ENCODE results near the gene WASF2.

WASF2 gene

DNA sequence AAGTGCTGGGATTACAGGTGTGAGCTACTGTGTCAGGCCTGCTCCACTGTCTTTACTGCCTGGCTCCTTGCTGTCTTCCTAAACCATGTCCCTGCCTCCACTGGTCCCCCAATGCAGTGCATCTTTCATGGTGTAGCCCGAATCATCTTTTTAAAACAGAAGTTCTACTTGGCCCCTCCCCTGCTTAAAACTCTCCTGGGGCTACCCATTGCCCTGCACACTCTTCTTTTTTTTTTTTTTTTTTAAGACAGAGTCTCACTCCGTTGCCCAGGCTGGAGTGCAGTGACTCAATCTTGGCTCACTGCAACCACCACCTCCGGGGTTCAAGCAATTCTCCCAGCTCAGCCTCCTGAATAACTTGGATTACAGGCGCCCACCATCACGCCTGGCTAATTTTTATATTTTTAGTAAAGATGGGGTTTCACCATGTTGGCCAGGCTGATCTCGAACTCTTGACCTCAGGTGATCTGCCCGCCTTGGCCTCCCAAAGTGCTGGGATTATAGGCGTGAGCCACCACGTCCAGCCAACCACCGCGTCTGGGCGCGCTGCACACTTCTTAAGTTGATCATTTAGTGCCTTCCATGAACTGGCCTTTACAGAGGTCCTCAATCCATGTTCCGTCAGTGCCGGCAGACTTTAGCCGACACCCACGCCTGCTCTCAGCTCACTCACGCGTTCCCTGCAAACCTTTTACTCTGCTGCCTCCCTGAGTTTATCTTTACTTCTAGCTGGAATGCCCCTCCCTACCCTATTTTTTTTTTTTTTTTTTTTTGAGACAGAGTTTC lies 117.8 kb downstream of the WASF2 start:
- no peak for DNase-seq

DNA sequence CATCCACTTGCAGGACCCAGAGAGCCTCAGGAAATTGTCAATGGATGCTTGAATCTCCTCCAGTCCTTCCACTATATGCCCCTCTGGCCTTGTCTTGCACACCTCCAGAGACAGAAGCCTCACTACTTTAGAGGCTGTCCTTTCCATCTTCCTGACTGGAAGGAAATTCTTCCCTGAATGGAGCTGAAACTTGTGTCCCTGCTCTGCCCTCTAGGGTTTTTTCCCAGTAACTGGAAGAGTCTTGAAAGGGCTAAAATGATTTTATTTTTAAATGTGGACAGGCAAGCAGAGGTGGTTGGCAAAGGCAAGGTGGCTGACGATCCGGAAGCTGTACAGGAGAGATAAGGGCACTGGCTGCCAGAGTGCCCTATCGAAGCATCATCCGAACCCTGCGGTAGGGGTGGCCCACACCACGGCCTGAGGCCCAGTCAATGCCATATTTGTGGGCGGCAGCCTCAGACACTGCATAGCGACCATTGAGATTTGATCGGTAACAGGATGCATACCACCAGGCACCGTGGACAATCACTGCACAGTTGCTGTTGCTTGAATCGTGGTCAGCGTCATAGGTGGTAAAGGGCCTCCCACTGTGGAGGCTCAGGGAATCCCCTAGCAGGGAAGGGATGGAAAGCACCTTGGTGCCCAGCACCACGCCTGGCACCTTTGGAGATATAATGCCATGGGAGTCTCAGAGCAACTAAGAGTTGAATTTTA lies 120.9 kb downstream of the WASF2 start:
- no peak for DNase-seq

DNA sequence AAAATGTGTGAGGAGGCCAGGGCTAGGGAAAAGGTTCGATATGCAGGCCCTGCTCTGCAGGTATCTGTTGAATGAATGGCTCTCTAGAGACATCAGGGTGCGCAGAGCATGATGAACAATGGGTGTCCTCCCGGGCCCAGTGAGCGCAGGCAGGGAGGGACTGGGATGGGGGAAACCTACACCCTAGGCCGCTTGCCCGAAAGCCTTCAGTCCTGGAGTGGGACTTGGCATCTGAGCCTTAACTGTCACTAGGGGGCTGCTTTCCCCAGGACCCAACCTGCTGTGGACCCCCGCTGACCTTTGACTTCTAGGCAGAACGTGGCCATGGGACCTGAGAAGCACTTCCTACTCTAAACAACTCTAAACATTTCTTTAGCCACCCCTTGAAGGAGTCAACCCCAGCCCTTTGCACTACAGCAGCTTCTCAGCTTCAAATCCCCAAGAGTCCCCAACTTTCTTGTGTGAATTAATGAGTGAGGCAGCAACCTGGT lies 122.8 kb downstream of the WASF2 start:
- no peak for DNase-seq

DNA sequence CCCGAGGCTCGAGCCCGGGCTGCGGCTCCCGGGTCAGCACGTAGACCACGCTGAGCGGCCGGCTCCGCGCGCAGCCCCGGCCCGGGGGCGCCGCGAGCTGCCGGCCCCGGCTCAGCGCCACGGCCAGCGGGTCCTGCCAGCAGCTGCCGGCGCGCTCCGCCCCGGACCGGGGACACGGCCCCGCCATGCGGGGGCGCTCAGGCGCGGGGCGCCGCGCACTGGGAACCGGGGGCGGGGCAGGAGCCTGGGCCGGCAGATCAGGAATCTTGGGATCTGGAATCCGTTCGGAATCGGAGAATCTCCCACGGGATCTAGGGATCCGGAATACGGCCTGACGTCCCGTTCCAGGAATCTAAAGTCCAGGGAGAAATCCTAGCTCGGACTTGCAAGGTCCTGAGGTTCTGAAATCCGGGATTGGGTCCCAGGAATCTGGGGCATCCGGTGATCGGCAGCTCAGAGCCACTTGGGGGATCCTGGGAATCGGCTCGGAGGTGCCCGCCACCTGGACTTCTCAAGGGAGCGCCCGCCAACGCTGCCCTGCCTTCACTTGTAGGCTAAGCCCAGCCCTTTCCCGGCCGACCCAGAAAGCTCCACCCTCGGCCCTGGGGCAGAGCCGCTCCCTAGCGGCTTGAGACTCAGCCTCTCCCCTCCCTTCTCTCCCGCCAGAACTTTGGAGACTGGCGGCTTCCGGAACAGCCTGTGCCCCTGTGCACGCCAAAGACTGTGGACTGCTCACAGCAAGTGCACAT lies 123.4 kb downstream of the WASF2 start, which contains the start of gene MAP3K6:
Gene MAP3K6, minus strand, starts transcription at position 551 of the 749 bp plus-strand sequence. Its CDS starts 364 bp downstream, at position 187.
- peak; percentile 26 for DNase-seq

DNA sequence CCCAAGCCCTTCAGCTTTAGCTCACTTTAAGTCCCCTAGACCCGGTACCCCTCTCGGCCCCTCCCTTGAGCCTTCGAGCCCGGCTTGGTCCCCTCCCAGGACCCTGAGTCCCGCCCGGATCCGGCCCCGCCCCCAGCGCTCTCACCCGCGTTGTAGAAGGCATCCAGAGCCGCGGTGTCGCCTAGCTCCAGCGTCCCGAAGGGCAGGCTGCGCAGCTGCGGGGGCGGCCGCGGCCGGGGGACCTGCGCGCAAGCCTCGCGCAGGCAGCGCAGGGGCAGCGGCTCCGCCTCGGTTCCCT lies 123.9 kb downstream of the WASF2 start:
- DNase-seq, result peak; percentile 54

DNA sequence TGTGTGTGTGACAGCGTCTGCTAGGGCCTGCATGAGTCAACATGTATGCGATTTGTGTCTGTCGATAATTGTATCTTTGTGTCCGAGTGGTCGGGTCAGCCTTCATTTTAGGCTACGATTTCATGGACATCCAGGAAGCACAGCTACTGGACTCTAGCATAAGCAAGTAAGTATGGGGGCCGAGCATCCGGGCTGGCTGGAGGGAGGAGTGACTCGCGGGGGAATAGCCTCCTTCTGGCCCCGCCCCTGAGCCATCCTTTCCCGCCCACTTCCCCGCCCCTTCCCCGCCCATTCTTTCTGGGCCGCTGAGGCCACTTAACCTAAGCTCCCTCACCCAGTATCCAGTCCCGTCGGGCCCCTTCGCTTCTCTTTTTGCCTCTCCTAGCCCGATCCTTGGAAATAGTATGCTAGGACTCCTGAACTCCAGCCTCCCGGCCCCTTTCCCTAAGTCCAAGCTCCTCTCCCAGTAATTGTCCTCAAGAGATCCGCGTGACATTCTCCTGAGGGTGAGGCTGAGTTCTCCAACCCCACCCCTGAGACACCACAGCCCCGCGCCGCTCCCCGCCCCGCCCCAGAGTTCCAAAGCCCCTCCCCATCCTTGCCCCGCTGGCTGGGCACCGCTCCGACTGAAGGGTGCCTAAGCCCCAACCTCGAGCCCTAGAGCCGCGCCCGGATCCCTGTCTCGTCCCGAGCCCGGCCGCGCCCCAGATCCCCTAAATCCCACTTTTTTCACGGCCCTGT lies 124.4 kb downstream of the WASF2 start:
- DNase-seq, result peak; percentile 71

DNA sequence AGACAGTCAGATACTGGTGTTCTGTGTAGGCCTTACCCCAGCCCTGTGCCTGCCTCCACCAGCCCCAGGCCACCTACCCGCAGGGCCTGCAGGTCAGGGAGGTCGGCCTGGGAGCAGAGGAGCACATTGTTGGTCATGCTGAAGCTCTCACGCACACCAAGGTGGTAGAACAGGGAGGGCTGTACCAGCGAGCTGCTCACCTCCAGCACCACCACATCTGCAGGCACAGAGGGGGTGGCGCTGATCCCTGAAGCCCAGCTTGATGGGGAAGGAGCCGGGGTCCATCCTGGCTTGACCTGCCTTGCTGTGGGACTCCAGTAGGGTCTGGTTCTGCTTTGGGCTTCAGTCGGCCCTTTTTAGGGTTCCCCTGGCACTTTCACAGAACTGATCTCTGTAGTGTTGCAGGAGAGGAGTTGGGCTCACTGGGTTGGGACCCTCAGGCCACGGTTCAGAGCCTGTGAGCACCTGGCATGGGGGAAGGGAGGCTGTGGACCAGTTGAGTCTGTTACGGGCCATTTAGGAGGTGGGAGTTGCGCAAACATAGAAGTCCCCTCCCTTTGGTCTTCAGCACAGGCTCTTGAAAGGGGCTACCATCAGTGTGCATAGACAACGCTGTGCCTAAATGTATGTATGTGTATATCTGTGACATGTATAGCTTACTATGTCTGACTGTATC lies 125.1 kb downstream of the WASF2 start:
- DNase-seq, result no peak

DNA sequence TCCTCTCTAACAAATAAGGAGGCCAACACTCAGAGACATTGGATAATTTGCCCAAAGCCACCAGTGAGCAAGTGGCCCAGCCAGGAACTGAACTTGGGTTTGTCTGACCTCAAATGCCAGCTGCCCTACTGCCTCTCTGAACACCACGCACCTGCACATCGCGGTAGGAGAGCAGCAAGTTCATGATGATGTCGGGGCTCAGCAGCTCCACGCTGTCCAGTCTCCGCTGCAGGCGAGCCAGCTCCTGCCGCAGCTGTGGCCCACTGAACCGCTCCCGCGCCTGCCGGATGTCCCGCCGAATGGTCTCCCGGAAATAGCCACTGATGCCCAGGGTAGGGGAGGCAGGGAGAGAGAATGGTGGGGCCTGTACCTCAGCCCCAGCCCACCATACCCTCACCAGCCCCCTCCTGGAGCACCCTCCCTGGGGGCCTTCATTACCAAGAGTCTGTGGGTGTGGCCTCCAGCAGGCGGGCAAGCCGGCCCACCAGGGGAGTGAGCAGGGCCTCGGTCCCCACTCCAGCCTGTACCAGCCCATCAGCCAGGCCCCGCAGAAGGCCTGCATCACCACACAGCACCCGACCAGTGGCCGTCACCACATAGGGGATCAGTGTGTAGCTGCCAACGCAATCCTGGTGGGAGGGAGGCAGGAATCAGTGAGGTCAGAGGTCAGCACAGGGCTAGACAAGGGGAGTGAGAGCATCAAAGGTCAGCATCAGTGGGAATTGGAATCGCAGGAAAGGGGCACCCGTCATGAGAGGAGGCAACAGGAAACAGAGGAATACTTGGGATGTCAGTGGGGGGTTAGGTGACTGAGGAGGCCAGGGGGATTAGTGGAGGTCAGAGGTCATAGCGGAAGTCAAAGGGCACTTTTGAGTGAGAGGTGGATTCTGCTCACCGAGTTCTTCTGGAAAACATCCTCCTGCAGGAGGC lies 125.9 kb downstream of the WASF2 start:
- no peak for DNase-seq

DNA sequence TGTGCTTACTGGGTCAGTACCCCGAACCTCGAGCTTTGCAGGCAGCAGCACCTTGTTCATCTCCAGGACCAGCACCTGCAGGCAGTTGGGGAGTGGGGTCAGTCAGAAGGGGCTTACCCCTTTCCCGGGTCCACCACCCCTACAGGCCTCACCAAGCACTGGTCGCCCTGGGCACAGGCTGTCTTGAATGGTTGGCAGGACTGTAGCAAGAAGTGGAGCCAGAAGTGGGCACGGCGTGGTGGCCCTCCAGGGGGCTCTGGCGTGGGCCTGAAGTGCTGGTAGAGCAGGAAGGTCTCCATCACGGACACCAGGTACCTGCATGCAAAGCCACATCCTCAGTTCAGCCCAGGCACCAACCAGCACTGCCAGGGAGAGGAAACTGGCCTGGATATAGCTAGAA lies 128.4 kb downstream of the WASF2 start:
- DNase-seq, result no peak

DNA sequence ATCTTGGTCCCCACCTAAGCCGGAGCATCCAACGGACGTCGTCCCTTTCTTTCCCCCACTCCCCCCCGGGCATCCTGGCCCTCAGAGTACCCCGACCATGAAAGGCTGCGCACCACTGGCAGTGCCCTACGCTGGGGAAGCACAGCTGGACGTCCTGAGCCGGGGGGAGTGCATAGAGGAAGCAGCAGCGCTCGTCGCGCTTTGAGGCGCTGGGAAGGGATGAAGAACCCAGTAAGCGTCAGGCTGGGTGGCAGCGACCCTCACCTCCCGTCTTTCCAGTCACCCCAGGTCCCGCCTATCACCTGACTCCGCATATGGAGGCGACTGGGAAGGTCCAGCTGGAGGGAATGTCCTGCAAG lies 128.9 kb downstream of the WASF2 start:
- DNase-seq, result no peak

DNA sequence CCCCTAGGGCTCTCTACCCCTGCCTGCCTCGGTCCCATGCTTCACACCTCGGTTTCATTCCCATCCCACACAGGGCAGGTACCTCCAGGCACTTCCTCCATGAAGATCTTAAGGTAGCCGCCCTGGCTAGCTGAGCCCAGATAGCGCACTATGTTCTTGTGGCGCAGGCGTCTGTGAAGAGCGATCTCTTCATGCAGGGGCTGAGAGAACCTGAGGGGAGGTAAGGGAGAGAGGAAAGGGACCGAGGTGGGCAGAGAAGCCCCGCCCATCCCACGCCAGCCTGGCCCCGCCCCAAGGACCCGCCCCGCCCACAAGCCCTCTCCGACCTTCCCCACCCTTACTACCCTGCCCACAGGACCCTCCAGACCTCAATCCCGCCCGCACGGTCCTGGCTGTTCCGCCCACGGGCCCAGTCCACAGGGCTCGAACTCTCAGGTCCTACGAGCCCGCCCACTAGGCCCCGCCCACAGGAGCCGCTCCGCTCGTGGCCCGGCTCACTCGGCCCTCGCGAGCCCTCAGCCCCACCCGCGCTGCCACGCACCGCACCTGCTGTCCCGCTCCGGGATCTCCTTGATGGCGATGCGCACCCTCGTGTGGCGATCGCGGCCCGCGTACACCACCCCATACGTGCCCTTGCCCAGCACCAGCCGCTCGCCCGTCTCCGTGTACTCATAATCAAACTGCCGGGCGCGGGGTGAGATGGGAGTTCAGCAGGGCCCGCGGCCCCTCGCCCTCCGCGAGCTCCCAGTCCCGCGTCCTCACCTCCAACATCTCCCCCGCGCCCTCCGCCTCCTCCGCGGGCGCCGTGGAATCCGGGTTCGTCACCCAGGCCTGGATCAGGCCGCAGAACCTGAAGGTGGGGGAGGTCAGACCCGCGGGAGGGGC lies 129.6 kb downstream of the WASF2 start:
- DNase-seq, result peak; percentile 46

DNA sequence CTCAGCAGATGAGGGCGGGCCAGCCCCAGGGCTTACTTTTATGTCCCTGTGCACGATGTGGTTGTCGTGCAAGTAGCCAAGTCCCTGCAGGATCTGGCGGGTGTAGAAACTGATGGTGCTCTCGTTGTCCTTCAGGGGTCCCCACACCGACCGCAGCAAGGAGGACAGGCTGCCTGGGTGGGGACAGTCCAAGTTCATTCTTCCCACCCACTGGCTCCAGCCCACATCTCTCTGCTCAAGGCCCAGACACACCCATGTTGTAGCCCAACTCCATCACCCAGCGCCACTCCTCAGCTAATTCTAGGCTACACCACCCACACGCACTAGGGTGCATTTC lies 130.2 kb downstream of the WASF2 start:
- no peak for DNase-seq

DNA sequence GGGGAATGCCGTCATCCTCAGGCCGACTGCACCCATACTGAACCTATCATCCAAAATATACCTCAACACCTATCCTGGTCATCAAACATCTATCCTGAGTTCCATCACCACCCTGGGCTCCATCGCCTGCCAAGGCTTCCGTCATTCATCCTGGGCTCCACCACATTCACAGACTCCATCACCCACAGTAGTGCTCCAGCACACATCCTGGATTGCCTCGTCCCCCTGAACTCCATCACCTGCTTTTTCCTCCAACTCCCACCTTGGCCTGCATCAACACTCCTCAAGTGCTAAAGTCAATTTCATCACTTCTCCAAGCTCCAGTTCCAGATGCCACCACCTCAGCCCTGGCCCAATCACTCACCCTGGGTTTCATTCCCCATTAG lies 131.0 kb downstream of the WASF2 start:
- DNase-seq, result no peak

DNA sequence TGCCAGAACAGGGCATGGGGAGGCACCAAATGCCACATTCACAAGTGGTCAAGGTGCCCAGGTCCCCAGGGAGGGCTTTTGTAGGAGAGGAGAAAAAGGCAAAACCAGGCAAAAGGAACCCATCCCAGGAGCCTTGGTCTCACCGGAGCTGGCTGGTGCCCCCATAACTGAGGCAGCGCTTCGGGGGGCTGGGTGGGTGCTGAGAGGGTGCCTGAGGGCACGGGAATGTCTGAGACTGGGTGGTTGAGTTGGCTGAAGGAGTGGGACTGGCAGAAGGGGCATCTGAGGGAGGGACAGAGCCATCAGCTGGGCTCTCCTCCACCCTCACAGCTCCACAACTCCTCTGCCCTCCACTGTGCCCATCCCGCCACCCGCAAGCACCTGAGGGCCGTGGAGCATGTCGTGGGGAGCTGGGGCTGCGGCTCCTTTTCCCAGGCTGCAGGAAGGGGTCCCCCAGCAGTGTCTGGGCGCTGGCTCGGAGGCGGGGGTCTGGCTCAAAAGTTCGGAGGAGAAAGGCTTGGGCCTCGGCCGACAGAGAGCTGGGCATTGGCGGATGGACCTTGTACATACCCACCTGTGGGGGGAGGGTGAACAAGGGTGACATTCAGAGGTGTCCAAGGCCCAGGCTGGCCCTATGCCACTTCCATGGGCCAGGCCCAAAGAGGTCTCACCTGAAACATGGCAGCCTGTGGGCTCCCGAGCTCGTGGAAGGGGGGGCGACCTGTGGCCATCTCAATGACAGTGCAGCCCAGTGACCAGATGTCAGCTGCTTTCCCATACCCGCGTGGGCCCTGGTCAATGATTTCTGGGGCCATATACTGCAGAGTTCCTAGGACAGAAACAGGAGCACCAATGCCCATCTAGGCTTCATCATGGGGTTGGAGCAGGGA lies 131.7 kb downstream of the WASF2 start:
- DNase-seq, result no peak

DNA sequence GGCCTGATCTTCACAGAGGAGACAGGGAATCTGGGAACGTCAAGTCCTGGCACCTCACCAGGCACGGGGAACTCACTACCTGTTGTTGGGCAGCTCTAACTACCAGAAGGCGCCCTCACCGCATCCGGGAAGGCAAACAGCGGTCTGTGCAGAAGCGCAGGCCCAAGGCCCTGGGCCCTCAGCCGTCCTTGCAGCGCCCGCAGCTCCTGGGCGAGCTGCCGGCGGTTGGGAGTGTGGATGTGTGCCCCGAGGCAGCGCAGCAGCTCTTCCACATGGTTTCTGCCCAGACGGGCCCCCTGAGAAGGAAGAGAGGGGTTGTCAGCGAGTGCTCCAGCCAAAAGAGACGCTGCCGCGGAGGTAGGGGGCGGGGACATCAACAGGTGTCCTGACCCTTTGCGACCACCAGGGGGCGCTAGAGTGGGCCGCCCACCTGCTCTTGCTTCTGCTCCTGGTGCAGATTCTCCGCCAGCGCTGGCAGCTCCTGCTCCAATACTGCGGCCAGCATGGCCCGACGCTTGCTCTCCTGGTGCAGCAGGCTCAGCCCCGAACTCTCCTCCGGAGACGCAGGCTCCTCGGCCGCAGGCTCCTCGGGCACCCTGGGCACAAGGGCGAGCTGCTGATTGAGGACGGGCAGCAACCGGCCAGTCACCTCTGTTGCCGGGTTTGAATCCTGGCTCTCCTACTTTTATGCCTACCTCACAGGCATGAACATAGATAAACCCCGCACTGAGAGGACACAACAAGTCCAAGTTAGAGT lies 132.5 kb downstream of the WASF2 start:
- DNase-seq, result peak; percentile 79

DNA sequence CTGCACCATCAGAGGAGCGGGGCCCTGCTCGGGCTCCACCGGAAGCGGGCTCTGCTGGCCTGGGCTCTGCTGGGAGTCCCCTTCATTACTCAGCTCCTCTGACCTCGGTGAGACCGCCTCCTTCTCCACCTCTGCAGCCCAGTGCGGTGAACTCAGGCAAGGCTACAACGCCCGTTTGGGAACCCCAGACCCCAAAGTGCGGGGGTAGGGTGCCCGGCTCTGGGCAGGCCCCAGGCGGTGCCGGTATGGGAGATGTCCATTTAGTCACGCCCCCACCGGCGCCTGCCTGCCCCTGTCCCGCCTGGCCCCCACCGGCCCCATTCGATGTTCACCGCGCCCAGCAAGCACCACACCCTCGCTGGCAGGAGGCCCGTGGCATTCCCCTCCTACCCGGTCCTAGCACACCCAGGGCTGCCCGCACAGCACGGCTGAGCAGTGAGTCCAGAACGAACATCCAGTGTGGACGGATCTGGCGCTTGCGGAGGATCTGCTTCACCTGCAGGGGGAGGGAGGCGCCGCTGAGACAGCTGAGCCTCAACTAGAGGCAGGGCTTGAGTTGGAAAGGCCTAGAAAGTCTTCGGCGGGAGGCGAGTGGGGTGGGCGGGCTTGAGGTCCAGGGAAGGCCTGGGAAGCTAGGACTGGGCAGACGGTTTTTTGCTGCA lies 133.2 kb downstream of the WASF2 start:
- DNase-seq, result peak; percentile 24

DNA sequence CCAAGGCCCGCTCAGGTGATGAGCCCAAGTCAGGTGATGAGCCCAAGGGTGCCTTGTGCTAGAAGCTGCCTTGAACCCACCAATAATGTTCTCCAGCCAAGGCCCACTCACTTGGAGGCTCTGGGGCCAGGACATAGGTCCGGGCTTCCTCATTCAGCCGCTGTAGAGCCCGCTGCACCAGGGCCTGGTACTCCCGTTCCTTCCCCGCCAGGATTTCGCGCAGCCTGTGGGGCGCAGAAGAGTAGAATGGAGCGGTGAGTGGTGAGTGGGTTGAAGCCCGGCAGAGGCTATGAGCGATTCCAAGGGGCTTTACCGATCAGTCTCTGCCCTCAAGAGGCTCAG lies 133.7 kb downstream of the WASF2 start:
- DNase-seq, result no peak

DNA sequence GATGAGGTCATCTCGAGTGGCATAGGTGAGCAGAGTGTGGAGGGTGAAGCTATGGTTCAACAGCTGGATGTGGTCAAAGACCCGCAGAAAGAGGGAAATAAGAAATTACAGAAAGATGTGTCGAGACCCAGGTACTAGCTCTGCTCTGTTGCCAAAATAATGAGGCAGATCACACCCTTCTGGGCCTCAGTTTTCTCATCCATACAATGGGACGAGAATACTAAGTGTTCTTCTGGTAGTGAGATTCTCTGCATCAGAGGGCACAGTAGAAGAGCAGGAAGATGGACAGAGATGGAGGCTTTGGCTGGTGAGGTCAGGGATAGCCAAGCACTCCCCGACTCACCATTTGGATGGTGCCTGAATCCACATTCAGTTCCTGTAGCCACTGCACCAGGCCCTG lies 134.3 kb downstream of the WASF2 start:
- no peak for DNase-seq
